IMR-90 (cell line): ENCODE data around the gene MFSD6. TPM values are rescaled to one million over a fixed set of nuclear protein-coding genes. Genes with fewer than 3 reads are reported as not detected.
"Not testable (repeated sequence)": the region's sequence is repeated elsewhere in the genome, so short reads cannot be mapped to it uniquely, and the experiment has no call there.

Experiments used
- ATAC-seq: fragments of 200-7000 bp; cut with Tn5 transposase; 2 replicates; pipeline ENCODE4 v1.9.1; 2020; ENCODE audit warnings: low read depth, mild to moderate bottlenecking, moderate library complexity
- BruUV-seq: library from RNA; stranded (reverse); fragments of 400-500 nt; replicated peaks from 2 replicates; lab custom pipeline; 2021; lab: Mats Ljungman, UMichigan
- CTCF ChIA-PET: fragments of 300-600 bp; formaldehyde crosslinking; extraction: SDS; loops from one replicate; lab custom pipeline; 2021; ENCODE audit warnings: antibody characterized with exemption; lab: Yijun Ruan, JAX
- POLR2A ChIA-PET: fragments of 300-600 bp; sonication (Branson Sonifier 250); formaldehyde crosslinking; loops from one replicate; lab custom pipeline; 2022; ENCODE audit warnings: antibody characterized with exemption; ENCODE audit not compliant: unreplicated experiment; lab: Charles Lee
- DNase-seq: peaks from one replicate; pipeline ENCODE4 v3.0.0; 2013
- H2AFZ ChIP-seq: replicated peaks from 2 replicates; pipeline ENCODE3; 2013; ENCODE audit warnings: low read length, mild to moderate bottlenecking; ENCODE audit not compliant: poor library complexity
- H2AK5ac ChIP-seq: 2 replicates; pipeline ENCODE4 v1.6.1; 2013; ENCODE audit warnings: low read depth, low read length, inconsistent platforms
- H2AK9ac ChIP-seq: replicated peaks from 2 replicates; pipeline ENCODE3; 2013; ENCODE audit warnings: mild to moderate bottlenecking, low read depth, low read length, moderate library complexity; ENCODE audit not compliant: poor library complexity
- H2BK120ac ChIP-seq: 2 replicates; pipeline ENCODE4 v1.6.1; 2013; ENCODE audit warnings: low read depth, low read length, inconsistent platforms
- H2BK15ac ChIP-seq: 3 replicates; pipeline ENCODE4 v1.6.1; 2013; ENCODE audit warnings: low read depth, low read length, inconsistent platforms
- H2BK20ac ChIP-seq: 2 replicates; pipeline ENCODE4 v1.6.1; 2013; ENCODE audit warnings: low read depth, mild to moderate bottlenecking, inconsistent platforms, low read length, moderate library complexity
- H2BK5ac ChIP-seq: 2 replicates; pipeline ENCODE4 v1.6.1; 2013; ENCODE audit warnings: mild to moderate bottlenecking, low read depth, low read length, inconsistent platforms; ENCODE audit not compliant: poor library complexity, severe bottlenecking
- H3K14ac ChIP-seq: replicated peaks from 2 replicates; pipeline ENCODE4 v1.6.1; 2013; ENCODE audit warnings: low read depth, low read length, inconsistent platforms
- H3K18ac ChIP-seq: 2 replicates; pipeline ENCODE4 v1.6.1; 2013; ENCODE audit warnings: low read depth, low read length, control low read depth
- H3K23ac ChIP-seq: 2 replicates; pipeline ENCODE4 v1.6.1; 2013; ENCODE audit warnings: low read depth, low read length, inconsistent platforms
- H3K27ac ChIP-seq: 2 replicates; pipeline ENCODE4 v1.5.1; 2013; ENCODE audit warnings: mild to moderate bottlenecking, control low read depth, low read length; ENCODE audit not compliant: insufficient read depth
- H3K27me3 ChIP-seq: 2 replicates; pipeline ENCODE4 v1.6.1; 2013; ENCODE audit warnings: low read length; ENCODE audit not compliant: control insufficient read depth, insufficient read depth
- H3K36me3 ChIP-seq: 2 replicates; pipeline ENCODE4 v1.6.1; 2013; ENCODE audit warnings: low read length, mixed read lengths; ENCODE audit not compliant: control insufficient read depth, insufficient read depth
- H3K4ac ChIP-seq: 2 replicates; pipeline ENCODE4 v1.6.1; 2013; ENCODE audit warnings: low read depth, low read length, inconsistent platforms
- H3K4me1 ChIP-seq: 2 replicates; pipeline ENCODE4 v1.6.1; 2013; ENCODE audit warnings: low read length, mixed read lengths; ENCODE audit not compliant: control insufficient read depth, insufficient read depth
- H3K4me2 ChIP-seq: 2 replicates; pipeline ENCODE4 v1.6.1; 2013; ENCODE audit warnings: low read depth, mild to moderate bottlenecking, control low read depth, low read length, moderate library complexity
- H3K4me3 ChIP-seq: 2 replicates; pipeline ENCODE4 v1.5.1; 2013; ENCODE audit warnings: low read depth, mild to moderate bottlenecking, control low read depth, low read length, moderate library complexity; ENCODE audit not compliant: insufficient read depth
- H3K56ac ChIP-seq: 2 replicates; pipeline ENCODE4 v1.6.1; 2013; ENCODE audit warnings: low read length, inconsistent platforms; ENCODE audit not compliant: insufficient read depth; ENCODE audit errors: extremely low read depth
- H3K79me1 ChIP-seq, 2 experiments: 2 replicates each; pipeline ENCODE4 v1.6.1; 2013; ENCODE audit warnings: low read length in 2 of 2, inconsistent platforms in 1 of 2, low read depth in 1 of 2
- H3K9ac ChIP-seq: 2 replicates; pipeline ENCODE4 v1.6.1; 2013; ENCODE audit warnings: low read depth, low read length, control low read depth
- H3K9me1 ChIP-seq: 2 replicates; pipeline ENCODE4 v1.6.1; 2013; ENCODE audit warnings: low read length, inconsistent platforms; ENCODE audit not compliant: insufficient read depth
- H3K9me3 ChIP-seq: 2 replicates; pipeline ENCODE4 v1.6.1; 2013; ENCODE audit warnings: low read length; ENCODE audit not compliant: control insufficient read depth, insufficient read depth
- H4K20me1 ChIP-seq: 2 replicates; pipeline ENCODE4 v1.6.1; 2013; ENCODE audit warnings: low read length, inconsistent platforms; ENCODE audit not compliant: insufficient read depth
- H4K5ac ChIP-seq: 2 replicates; pipeline ENCODE4 v1.6.1; 2013; ENCODE audit warnings: mild to moderate bottlenecking, low read depth, low read length, control low read depth
- H4K8ac ChIP-seq, 2 experiments: 2 replicates each; pipeline ENCODE4 v1.6.1; 2013; ENCODE audit warnings: low read depth in 2 of 2, low read length in 2 of 2, control low read depth in 1 of 2, inconsistent platforms in 1 of 2
- H4K91ac ChIP-seq: 2 replicates; pipeline ENCODE4 v1.6.1; 2013; ENCODE audit warnings: low read depth, low read length, inconsistent platforms; ENCODE audit not compliant: insufficient read depth
- BHLHE40 ChIP-seq: fragments of 150-350 bp; IDR thresholded peaks from 2 replicates; pipeline ENCODE4 v1.6.1; 2016; ENCODE audit warnings: mild to moderate bottlenecking, low read depth, low read length
- CHD1 ChIP-seq: IDR thresholded peaks from 2 replicates; pipeline ENCODE4 v1.6.1; 2012; ENCODE audit warnings: low read depth, low read length, improper control_type of control experiment
- MAFK ChIP-seq: IDR thresholded peaks from 2 replicates; pipeline ENCODE4 v1.6.1; 2012; ENCODE audit warnings: low read depth, low read length, improper control_type of control experiment
- NFE2L2 ChIP-seq: fragments of 150-350 bp; IDR thresholded peaks from 2 replicates; pipeline ENCODE4 v1.6.1; 2016; ENCODE audit warnings: low read depth, mild to moderate bottlenecking, low read length
- WGBS, 2 experiments: methylation state at CpG; one replicate each; pipeline versions ENCODE4 v1.1.5 to v1.1.7; 2013; ENCODE audit warnings: missing lambda C conversion rate in 2 of 2; ENCODE audit not compliant: insufficient read length in 1 of 2; ENCODE audit errors: extremely low coverage in 2 of 2; 5-methylcytosine and 5-hydroxymethylcytosine counted together
- dilution Hi-C: fragments of 300-500 bp; cut with HindIII; formaldehyde crosslinking; loops from one replicate; pipeline ENCODE4 v1.14.3; 2018; ENCODE audit warnings: low sequenced_read_pairs; ENCODE audit not compliant: unreplicated experiment
- in situ Hi-C: fragments of 300-500 bp; cut with MboI; formaldehyde crosslinking; loops from 3 replicates; pipeline ENCODE4 v1.14.3; 2019; ENCODE audit warnings: low sequenced_read_pairs, inconsistent platforms, mixed read lengths
- intact Hi-C: fragments of 100-400 bp; cut with micrococcal nuclease; formaldehyde crosslinking; loops from 2 replicates; pipeline ENCODE4 v1.10.0; 2022
- polyA plus RNA-seq, 3 experiments: library from polyadenylated mRNA; depleted of rRNA; stranded (reverse); fragments of >200 nt; gene quantifications; 2 replicates each; pipeline ENCODE4 v1.2.3, GENCODE V29; 2012; ENCODE audit warnings: low replicate concordance in 1 of 3
- total RNA-seq: library from RNA; depleted of rRNA; stranded (reverse); fragments of >200 nt; gene quantifications from 2 replicates; pipeline ENCODE4 v1.2.3, GENCODE V29; 2012

Gene MFSD6
- total and polyA plus RNA-seq, 2 of the 4 experiments (the other 2 are of a cell fraction) = 4.2 to 7.7 TPM

- Histone ChIP-seq H2BK5ac (no peak overlapping the region), H3K79me1 (0 out of 4 replicates have a peak, but pooled peaks cover 0 to 3% of the 10 kb centered on the region in 2 experiments), H3K9me3 (no peaks in the 10 kb centered on the region), H4K5ac (no peak overlapping the region), H2BK120ac (no peak overlapping the region), H2BK20ac (no peak overlapping the region), H2AK5ac (no peak overlapping the region), H3K9ac (no peak overlapping the region), H3K36me3 (no peaks in the 10 kb centered on the region), H3K4me3 (no peak overlapping the region), H2AFZ (no peak overlapping the region), H3K27ac (no peak overlapping the region), H4K8ac (no peak overlapping the region), H3K4ac (no peak overlapping the region), H3K23ac (no peak overlapping the region), H3K56ac (no peak overlapping the region), H2AK9ac (no peak overlapping the region), H4K91ac (no peak overlapping the region), H3K14ac (no peak overlapping the region), H2BK15ac (no peak overlapping the region), H3K4me1 (no peaks in the 10 kb centered on the region), H3K27me3 (no peaks in the 10 kb centered on the region; the same call in 1 of the 2 replicates), H4K20me1 (no peaks in the 10 kb centered on the region), H3K18ac (no peak overlapping the region), H3K9me1 (no peaks in the 10 kb centered on the region), H3K4me2 (no peak overlapping the region)
- CTCF ChIA-PET = no interaction called here
- dilution Hi-C loops (no loop called here), intact Hi-C loops (no loop called here), in situ Hi-C loops (no loop called here)
- no TSS peak for BruUV-seq
- POLR2A ChIA-PET = no interaction called here
- ATAC-seq (no peak), DNase-seq (no peak)
- TF ChIP-seq NFE2L2 (no peak), MAFK (peak; percentile 88), BHLHE40 (no peak), CHD1 (no peak)
Measured at GRCh38 chr2:190425883-190426658, 17.9 kb downstream of the MFSD6 start.

- H3K14ac ChIP-seq, H3K4me3 ChIP-seq, H3K56ac ChIP-seq, intact Hi-C loops, H3K18ac ChIP-seq, H3K27ac ChIP-seq, H2BK5ac ChIP-seq, H3K4ac ChIP-seq, H3K4me2 ChIP-seq, dilution Hi-C loops, H3K36me3 ChIP-seq, H4K20me1 ChIP-seq, H3K79me1 ChIP-seq, H4K8ac ChIP-seq, POLR2A ChIA-PET, H2BK15ac ChIP-seq, ATAC-seq, H3K9ac ChIP-seq, H3K4me1 ChIP-seq, in situ Hi-C loops, H4K5ac ChIP-seq, CTCF ChIA-PET, BruUV-seq, H2AK9ac ChIP-seq, DNase-seq, H2AK5ac ChIP-seq, H3K9me1 ChIP-seq, H2AFZ ChIP-seq, H4K91ac ChIP-seq, H3K27me3 ChIP-seq, H2BK20ac ChIP-seq, H3K9me3 ChIP-seq, H2BK120ac ChIP-seq, H3K23ac ChIP-seq: not testable (repeated sequence)
- no CpG with 5 or more reads among the region's 26 CpGs for WGBS, 2 experiments
Measured at GRCh38 chr2:190430866-190431265, 22.7 kb downstream of the MFSD6 start.
